HG03196 (cell line): ENCODE data around the gene CBX2.
"Not testable (repeated sequence)": the region's sequence is repeated elsewhere in the genome, so short reads cannot be mapped to it uniquely, and the experiment has no call there.

Experiments
- ATAC-seq: cut with Tn5 transposase; IDR thresholded peaks from one replicate; pipeline ENCODE4 v1.9.1; 2021; ENCODE audit not compliant: unreplicated experiment

Gene CBX2

DNA sequence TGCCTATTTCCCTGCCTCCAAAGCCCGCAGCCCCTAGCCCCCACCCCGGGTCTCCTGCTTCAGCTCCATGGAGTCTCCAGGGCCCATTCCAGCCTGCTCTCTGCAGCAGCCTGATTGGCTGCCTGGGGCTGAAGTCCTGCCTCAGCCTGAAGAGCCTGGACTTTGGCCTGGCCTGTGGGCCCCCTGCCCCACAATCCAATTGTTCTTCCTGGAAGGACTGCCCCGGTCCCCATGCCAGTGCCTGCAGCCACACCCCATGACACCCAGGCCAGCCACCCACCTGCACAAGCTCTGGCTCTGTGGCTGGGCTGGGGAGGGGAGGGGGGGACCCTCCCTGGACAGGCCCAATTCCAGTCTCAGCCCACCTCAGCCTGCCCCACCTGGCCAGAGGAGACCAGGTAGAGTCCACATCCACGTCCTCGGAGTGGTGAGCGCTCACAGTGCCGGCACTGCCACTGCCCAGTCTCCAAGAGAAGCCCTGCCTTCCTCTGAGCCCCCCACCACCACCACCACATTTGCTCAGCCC is 34.9 kb upstream of the CBX2 start:
- ATAC-seq, result no peak

DNA sequence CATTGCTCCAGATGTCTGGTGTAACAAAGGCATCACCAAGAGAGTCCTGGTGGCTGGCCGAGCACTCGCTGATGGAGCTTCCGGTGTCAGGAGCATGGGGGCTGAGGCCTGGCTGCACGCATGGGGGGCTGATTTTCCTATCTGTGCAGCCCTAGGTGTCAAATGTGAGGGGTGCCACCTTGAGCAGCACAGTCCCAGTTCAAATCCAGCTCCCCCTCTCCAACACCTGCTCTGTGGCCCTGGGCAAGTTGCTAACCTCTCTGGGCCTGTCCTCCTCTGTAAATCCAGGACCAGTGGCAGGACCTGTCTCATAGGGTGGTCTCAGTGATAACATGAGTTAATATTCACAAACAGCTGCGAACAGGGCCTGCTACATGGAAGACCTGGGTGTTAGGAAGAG is 34.3 kb upstream of the CBX2 start:
- no peak for ATAC-seq

DNA sequence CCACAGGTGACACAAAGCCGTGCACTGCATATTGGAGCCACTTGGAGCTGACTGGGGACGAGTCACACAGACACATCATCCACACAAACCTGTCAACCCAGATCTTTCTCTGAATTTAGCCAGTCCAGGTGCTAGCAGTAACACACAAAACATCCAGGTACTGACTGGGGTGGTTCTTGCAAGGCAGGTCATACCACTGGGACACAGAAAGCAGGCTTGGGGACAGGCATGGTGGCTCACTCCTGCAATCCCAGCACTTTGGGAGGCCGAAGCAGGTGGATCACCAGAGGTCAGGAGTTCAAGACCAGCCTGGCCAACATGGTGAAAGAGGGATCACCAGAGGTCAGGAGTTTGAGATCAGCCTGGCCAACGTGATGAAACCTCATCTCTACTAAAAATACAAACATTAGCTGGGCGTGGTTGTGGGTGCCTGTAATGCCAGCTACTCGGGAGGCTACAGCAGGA is 32.3 kb upstream of the CBX2 start:
- no peak for ATAC-seq

- ATAC-seq, result no peak
Observed at GRCh38 chr17:79746889-79747507, 30.9 kb upstream of the CBX2 start.

GRCh38 chr17:79747508-79748294 is 30.2 kb upstream of the CBX2 start:
- no peak for ATAC-seq

- no peak for ATAC-seq
Observed at GRCh38 chr17:79748295-79749099, 29.5 kb upstream of the CBX2 start.

DNA sequence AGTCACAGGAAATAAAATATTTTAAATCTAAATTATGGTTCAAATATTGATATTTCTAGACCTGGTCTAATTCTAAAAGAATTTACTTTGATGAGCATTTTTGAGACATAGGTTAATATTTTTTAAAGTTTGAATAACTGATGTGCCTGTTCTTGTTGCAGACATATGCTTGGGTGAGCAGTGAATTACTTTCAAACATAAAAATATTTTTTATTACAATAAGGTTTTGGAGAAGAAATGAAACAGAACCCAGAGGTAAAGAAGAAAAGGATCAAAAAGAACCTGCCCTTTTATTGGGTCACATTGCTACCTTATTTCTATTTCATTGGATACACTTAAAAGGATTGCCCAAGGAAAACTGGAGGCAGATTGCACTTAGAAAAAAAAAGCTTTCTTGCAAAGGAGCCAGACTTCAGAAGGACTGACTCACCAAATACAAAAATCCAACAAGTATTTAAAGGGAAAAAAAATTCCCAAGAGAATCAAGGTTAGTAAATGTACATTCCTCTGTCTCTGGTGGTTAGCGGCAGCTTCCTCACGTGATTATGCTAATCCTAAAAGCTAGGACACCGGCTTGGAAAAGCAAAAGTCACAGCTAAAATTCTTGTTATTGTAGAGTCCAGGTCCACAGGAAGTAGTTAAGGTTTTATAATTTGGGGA is 28.7 kb upstream of the CBX2 start:
- no peak for ATAC-seq

GRCh38 chr17:79749958-79750357 is 28.0 kb upstream of the CBX2 start:
- no peak for ATAC-seq

DNA sequence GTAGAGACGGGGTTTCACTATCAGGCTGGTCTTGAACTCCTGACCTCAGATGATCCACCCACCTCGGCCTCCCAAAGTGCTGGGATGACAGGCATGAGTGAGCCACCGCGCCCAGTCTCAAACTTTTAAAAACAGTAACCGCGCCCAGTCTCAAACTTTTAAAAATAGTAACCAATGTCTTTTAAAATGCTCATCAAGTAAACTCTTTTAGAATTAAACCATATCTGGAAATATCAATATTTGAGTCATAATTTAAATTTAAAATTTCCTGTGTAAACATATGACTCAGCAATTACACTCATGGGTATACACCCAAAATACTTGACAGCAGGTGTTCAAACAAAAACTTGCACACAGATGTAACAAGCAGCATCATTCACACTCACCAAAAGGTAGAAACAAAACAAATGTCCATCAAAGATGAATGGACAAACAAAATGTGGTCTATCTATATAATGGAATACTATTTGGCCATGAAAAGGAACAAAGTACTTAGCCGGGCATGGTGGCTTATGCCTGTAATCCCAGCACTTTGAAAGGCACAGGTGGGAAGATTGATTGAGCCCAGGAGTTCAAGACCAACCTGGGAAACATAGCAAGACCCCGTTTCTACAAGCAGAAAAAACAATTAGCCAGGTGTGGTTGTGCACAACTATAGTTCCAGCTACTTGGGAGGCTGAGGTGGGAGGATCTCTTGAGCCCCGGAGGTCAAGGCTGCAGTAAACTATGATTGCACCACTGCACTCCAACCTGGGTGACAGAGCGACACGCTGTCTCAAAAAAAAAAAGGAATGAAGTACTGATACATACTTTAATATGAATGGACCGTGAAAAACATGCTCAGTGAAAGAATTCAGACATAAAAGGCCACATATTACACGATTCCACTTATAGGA is 27.1 kb upstream of the CBX2 start:
- no peak for ATAC-seq

DNA sequence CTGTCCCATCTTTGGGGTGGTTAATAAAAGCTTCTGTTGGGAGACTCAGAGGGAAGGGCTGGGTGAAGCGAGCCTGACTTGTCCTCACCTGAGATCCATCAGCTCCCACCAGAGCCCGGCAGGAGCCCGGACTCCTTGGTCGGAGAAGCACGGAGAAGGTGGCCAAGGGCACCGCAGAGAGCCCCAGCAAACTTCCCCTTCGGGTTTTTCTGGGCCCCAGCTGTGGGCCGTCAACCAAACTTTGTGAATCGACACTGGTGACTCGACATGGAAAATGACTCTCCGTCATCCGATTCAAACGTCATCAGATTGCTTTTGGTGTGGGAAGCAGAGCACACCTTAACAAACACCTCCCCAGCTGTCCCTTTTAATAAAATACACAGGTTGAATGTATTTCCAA is 25.8 kb upstream of the CBX2 start:
- ATAC-seq, result no peak

DNA sequence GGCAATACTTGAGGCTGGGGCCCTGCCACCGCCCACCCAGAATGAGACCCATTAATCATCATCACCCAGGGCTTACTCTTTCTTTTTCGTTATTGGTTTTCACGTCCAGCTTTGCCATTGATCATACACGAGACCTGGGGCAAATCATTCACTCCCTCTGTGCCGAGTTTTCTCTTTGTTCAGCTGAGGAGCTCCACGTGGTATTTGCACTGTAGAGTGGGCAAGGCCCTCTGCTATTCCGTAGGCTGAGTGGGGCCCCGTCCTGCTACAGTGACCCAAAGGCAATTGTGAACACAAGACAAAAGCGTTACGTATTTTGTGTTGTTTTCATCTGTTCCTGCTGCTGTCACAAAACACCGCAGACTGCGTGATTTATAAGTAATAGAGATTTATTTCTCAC is 23.6 kb upstream of the CBX2 start:
- no peak for ATAC-seq

GRCh38 chr17:79754903-79755302 is 23.0 kb upstream of the CBX2 start:
- not testable (repeated sequence) for ATAC-seq

- ATAC-seq, result no peak
Observed at GRCh38 chr17:79755591-79755990, 22.4 kb upstream of the CBX2 start.

- ATAC-seq, result no peak
Observed at GRCh38 chr17:79757140-79757745, 20.7 kb upstream of the CBX2 start.

- ATAC-seq, result no peak
Observed at GRCh38 chr17:79758271-79758670, 19.7 kb upstream of the CBX2 start.

DNA sequence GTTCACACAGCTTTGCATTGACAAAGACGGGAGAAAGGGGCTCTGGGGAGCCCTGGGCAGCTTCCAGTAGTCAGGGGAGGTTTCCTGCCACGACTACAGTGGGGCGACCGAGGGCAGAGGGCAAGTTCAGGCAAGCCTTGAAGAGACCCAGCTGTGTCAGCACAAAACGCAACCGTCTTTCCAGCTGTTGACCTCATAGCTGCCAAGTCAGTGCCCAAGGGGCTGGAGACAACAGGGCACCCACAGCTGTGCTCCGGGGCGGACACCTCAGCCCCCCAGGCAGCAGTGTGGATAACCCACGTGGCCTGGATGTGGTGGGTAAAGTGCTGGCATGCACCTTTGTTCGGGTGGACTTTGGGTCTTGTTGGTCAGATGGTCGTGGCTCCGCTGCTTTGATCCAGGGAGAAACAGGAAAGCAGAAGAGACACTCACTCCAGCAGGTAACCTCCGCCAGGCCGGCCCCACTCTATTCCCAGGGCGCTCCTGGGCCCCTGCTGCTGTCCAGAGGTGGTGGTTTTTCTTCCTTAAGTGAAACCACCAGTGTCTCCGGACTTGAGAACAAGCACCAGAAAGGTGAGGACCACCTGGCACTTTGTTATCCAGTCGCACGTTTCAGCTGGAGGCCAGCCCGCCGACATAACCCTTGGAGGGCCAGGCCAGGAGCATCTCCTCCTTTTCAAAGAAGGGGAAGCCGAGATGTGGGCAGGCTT is 17.6 kb upstream of the CBX2 start:
- ATAC-seq, result no peak

DNA sequence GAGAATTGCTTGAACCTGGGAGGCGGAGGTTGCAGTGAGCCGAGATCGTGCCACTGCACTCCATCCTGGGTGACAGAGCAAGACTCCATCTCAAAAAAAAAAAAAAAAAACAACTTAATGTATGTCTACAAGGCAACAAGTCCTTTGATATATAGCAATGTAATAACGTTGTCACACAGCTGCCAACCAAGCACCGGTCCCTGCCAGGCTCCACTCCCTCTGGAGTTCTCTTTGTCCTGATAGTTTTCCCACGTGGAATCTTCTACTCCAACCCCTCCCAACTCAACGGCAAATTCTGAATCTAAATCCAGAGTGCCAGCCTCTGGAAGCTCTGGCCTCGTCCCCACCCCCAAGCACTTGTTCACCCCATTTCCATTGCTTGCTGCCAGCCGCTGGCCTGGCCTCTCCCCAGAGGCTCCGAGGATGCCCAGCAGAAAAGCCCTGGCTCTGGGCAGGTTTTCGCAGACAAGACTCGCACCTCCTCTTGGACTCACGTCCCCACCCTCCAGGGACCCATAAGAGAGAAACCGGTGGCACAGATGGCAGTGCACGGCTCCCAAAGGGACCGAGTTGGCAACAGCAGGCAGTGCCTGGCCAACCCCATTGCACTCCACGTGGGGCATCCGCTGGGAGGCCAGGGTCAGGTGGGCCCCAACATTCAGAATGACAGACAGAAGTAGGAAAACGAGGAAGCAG is 15.9 kb upstream of the CBX2 start:
- ATAC-seq, result no peak

GRCh38 chr17:79765708-79766107 is 12.2 kb upstream of the CBX2 start:
- no peak for ATAC-seq
